Measurements from ENCODE around the gene ATP5F1D. TPM values are rescaled to one million over a fixed set of nuclear protein-coding genes. Genes with fewer than 3 reads are reported as not detected.

Gene ATP5F1D
- total and polyA plus RNA-seq, 4 donors = 27.1 to 266 (median 187) TPM

DNA sequence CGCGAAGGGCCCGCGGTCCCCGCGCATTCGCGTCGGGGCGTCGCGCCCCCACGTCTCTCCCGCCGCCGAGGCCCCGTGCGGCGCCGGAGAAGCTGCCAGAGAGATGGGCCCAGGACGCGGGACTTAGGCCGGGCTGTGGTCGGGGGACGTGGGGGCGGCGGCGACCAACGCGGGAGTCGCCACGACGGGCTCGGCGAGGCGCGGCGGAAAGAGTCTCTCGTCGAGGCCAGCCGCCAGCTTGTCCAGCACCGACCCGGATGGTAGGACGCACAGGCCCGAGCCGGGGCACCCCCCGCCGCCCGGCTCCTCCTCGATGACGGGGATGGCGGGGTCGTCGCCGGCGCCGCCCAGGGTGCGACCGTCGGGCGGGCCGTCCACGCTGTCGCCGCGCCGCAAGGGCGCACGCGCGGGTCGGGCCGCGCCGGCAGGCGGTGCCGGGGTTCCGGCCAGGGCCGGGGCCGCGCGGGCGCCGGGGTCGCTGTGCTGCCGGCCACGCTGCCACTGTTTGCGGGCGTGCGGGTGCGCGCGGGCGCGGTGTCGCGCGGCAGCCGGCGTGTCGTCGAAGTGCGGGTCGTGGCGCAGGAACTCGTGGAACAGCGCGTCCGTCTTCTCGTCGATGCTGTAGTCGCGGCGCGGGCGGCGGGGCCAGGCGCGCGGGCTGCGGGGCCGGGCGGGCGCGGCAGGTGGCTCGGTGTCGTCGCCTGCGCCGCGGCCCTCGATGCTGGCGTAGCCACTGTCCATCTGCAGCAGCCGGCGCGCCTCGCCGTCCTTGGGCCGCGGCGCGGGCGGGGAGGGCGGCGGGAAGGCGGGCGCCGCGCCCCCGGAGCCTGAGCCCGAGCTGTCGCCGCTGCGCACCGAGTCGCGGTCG lies 12.3 kb upstream of the ATP5F1D start:
- 95 to 98% methylated on average over 138 to 158 of the region's 158 CpGs for WGBS, 2 donors
- no peak overlapping the region for H3K9ac ChIP-seq (ENCODE audit: insufficient read depth in 1 of 2, low read length in 2 of 2)
- H3K27me3 ChIP-seq (ENCODE audit: control insufficient read depth in 3 of 3, insufficient read depth in 3 of 3, low read length in 2 of 3) = no peaks in the 10 kb centered on the region
- peaks cover 0 to 39% (median 2%) of the 10 kb centered on the region in 4 donors for H3K36me3 ChIP-seq (ENCODE audit: control insufficient read depth in 4 of 4, insufficient read depth in 4 of 4, low read length in 4 of 4)
- no peak overlapping the region for H3K27ac ChIP-seq (ENCODE audit: low read depth in 1 of 2, low read length in 1 of 2)
- H3K9me3 ChIP-seq (ENCODE audit: control insufficient read depth in 4 of 4, insufficient read depth in 3 of 4, low read length in 3 of 4) = no peaks in the 10 kb centered on the region
- DNase-seq (no peak), ATAC-seq (ENCODE audit: insufficient read depth, low FRiP score) (no peak)
- H3K4me3 ChIP-seq = no peak overlapping the region
- TF ChIP-seq, protein P1, sequence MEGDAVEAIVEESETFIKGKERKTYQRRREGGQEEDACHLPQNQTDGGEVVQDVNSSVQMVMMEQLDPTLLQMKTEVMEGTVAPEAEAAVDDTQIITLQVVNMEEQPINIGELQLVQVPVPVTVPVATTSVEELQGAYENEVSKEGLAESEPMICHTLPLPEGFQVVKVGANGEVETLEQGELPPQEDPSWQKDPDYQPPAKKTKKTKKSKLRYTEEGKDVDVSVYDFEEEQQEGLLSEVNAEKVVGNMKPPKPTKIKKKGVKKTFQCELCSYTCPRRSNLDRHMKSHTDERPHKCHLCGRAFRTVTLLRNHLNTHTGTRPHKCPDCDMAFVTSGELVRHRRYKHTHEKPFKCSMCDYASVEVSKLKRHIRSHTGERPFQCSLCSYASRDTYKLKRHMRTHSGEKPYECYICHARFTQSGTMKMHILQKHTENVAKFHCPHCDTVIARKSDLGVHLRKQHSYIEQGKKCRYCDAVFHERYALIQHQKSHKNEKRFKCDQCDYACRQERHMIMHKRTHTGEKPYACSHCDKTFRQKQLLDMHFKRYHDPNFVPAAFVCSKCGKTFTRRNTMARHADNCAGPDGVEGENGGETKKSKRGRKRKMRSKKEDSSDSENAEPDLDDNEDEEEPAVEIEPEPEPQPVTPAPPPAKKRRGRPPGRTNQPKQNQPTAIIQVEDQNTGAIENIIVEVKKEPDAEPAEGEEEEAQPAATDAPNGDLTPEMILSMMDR (IDR thresholded peaks at IDR 0.05; ENCODE audit: control extremely low read depth, extremely low read depth) = no peak
- H3K4me1 ChIP-seq (ENCODE audit: control insufficient read depth in 5 of 5, insufficient read depth in 5 of 5, low read length in 5 of 5) = peaks cover 0 to 13% (median 6%) of the 10 kb centered on the region in 5 donors

DNA sequence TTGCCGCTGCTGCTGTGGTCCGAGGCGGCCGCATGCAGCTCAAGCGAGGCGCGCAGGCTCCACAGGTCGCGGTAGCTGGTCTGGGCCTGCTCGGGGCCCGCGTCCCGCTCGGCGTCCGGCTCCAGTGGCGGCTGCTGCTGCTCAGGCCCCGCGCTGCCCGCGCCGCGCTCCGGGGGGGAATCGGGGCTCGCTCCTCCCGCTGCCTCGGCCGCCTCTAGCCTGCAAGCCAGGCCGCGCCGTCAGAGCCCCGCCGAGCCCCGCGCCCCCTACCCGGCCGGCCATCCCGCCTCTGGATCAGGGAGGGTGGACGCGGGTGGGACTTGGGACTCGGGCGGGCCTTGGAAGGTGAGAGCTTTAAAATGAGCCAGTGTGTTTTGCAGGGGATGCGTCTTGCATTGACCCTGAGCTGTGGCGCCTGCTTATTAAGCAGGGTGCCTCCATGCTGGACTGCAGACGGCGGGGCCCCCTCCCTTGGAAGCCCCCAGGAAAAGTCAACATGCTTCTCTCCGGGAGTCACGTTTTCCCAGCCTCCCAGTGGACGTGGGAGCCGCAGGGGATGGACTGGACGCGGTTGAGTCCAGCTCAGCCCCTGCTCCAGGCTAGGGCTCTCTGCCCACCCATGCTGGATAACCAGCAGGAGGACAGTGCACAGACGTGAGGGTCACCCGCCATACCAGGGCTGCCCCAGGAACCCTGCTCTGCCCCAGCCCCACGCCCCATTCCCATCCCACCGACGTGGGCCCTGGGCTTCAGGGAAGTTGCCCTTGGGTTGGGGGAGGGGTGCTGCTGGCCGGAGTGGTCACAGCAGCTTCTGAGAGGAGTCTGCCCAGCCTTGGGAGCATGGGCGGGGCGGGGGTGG lies 11.4 kb upstream of the ATP5F1D start:
- ATAC-seq (ENCODE audit: insufficient read depth, low FRiP score) = no peak

DNA sequence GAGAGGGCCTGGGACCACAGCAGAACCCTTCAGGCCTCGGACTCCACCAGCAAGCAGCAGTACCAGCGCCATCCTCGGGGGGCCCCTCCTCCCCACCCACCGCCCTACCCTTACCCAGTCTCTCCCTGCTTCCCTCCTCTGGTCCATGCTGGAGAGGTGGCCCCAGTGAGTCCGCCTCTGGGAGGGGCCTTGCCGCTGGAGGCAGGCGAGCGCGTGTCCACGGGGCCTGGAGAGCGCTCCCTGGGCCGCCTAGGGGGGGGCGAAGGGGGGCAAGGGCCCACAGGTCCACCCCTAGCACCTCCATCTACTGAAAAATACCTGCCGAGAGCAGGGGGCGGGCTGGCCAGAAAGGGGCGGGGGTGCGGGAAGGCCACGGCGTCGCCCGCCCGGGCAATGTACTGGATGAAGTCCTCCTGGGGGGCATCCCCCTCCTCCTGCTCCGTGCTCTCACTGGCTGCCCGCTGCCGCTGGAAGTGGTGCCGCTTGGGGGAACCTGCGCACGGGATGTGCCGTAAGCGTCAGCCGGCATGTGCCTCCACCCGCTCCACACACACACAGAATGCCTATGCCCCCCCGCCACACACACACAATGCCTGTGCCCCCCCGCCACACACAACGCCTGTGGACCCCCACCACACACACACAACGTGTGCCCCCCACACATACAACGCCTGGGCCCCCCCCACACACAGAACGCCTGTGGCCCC lies 10.6 kb upstream of the ATP5F1D start:
- Histone ChIP-seq H3K27ac (ENCODE audit: low read depth in 1 of 2, low read length in 1 of 2) (no peak overlapping the region), H3K27me3 (ENCODE audit: control insufficient read depth in 3 of 3, insufficient read depth in 3 of 3, low read length in 2 of 3) (no peaks in the 10 kb centered on the region), H3K36me3 (ENCODE audit: control insufficient read depth in 4 of 4, insufficient read depth in 4 of 4, low read length in 4 of 4) (peaks cover 0 to 26% (median 0%) of the 10 kb centered on the region in 4 donors), H3K4me1 (ENCODE audit: control insufficient read depth in 5 of 5, insufficient read depth in 5 of 5, low read length in 5 of 5) (peaks cover 0 to 13% (median 6%) of the 10 kb centered on the region in 5 donors), H3K9me3 (ENCODE audit: control insufficient read depth in 4 of 4, insufficient read depth in 3 of 4, low read length in 3 of 4) (no peaks in the 10 kb centered on the region), H3K9ac (ENCODE audit: insufficient read depth in 1 of 2, low read length in 2 of 2) (no peak overlapping the region), H3K4me3 (no peak overlapping the region)
- ATAC-seq (ENCODE audit: insufficient read depth, low FRiP score) = no peak
- TF ChIP-seq, protein P1 (IDR thresholded peaks at IDR 0.05; ENCODE audit: control extremely low read depth, extremely low read depth) = no peak
- peak in 1 of 3 donors; percentile 12 for DNase-seq
- 76 to 77% methylated on average over 34 to 38 of the region's 38 CpGs for WGBS, 2 donors

More for the DNA sequence above, 11.4 kb upstream of the ATP5F1D start:
- 88% methylated on average over 57 to 61 of the region's 61 CpGs for WGBS, 2 donors
- Histone ChIP-seq H3K4me3 (no peak overlapping the region), H3K36me3 (ENCODE audit: control insufficient read depth in 4 of 4, insufficient read depth in 4 of 4, low read length in 4 of 4) (peaks cover 0 to 32% (median 0%) of the 10 kb centered on the region in 4 donors), H3K4me1 (ENCODE audit: control insufficient read depth in 5 of 5, insufficient read depth in 5 of 5, low read length in 5 of 5) (peaks cover 0 to 13% (median 6%) of the 10 kb centered on the region in 5 donors), H3K27ac (ENCODE audit: low read depth in 1 of 2, low read length in 1 of 2) (no peak overlapping the region), H3K9ac (ENCODE audit: insufficient read depth in 1 of 2, low read length in 2 of 2) (no peak overlapping the region), H3K27me3 (ENCODE audit: control insufficient read depth in 3 of 3, insufficient read depth in 3 of 3, low read length in 2 of 3) (no peaks in the 10 kb centered on the region), H3K9me3 (ENCODE audit: control insufficient read depth in 4 of 4, insufficient read depth in 3 of 4, low read length in 3 of 4) (no peaks in the 10 kb centered on the region)
- TF ChIP-seq, protein P1 (IDR thresholded peaks at IDR 0.05; ENCODE audit: control extremely low read depth, extremely low read depth) = no peak
- DNase-seq = peak in 1 of 3 donors; percentile 19
